ENCODE measurements around the gene ANO5. TPM values are rescaled to one million over a fixed set of nuclear protein-coding genes. Genes with fewer than 3 reads are reported as not detected.

The ANO5 gene
- polyA plus RNA-seq, 1 experiment, result not detected

DNA sequence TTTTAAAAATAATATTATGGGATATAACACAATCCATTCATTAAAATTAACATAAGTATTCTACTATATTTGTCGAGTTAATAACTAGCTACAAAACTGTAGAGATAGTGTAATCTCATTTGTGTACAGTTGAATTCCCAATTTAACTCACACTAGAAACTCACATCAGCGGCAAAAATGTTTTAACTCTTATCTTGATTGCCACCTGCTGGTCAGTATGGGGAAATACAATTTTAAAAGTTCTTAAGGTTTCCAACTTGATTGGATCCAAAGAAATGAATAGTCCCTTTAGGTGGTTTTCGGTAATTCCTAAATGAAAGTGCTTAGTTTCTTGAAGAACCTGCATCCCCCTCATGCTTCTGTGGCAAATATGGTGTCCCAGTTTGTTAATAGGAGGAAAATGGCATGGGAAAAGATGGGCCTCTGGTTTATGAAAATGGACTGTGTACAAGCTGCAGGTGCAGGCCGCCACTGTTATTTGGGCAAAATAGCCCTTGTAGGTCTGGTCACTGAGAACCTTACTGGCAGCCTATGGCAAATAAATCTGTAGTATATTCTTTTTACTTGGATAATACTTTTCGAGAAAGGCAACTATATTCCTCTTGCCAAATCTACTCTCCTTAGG lies 111.6 kb downstream of the ANO5 start:
- peak; percentile 67 for TF ChIP-seq CTCF (IDR thresholded peaks at IDR 0.05; ENCODE audit: low read depth, low read length)
- H3K4me3 ChIP-seq (ENCODE audit: low read depth, low read length), result no peak overlapping the region
- no peak overlapping the region for H3K27ac ChIP-seq (ENCODE audit: low read depth, low read length)
- no peak for DNase-seq (ENCODE audit: low read depth, low spot score)
- H3K9me3 ChIP-seq (ENCODE audit: control insufficient read depth, insufficient read depth, low read length), result no peaks in the 10 kb centered on the region
- ChIA-PET POLR2A (no interaction called here), CTCF (interaction anchor here (0.8 to 2.8 kb wide), 5 partner anchors 32 to 1656 kb away, joined by 3 to 18 read pairs (median 5); no protein-coding TSS in a partner anchor)
- no peaks in the 10 kb centered on the region for H3K27me3 ChIP-seq (ENCODE audit: control insufficient read depth, insufficient read depth, low read length)

DNA sequence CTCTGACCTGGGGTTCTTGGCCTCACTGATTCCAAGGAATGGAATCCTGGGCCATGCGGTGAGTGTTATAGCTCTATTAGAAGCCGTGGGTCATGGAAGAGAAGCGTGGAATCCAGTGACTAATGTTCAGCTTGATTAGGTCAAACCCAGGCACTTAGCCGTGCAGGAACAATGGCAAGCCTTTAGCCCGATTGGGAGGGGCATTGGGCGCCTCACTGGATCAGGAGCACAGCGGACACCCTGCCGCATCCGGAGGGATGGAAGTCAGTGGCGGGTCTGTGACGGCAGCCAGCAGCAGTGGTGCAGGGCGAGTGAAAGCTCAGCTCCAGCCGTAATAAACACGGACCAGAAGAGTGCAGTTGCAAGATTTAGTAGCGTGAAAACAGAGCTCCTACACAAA lies 124.8 kb downstream of the ANO5 start:
- H3K27me3 ChIP-seq (ENCODE audit: control insufficient read depth, insufficient read depth, low read length), result no peaks in the 10 kb centered on the region
- no peaks in the 10 kb centered on the region; the same call in 1 of the 2 replicates for H3K9me3 ChIP-seq (ENCODE audit: control insufficient read depth, insufficient read depth, low read length)
- no peak for DNase-seq (ENCODE audit: low read depth, low spot score)
- H3K27ac ChIP-seq (ENCODE audit: low read depth, low read length), result no peak overlapping the region
- no peak overlapping the region for H3K4me3 ChIP-seq (ENCODE audit: low read depth, low read length)
- ChIA-PET POLR2A (no interaction called here), CTCF (no interaction called here)
- no peak for TF ChIP-seq CTCF (IDR thresholded peaks at IDR 0.05; ENCODE audit: low read depth, low read length)

DNA sequence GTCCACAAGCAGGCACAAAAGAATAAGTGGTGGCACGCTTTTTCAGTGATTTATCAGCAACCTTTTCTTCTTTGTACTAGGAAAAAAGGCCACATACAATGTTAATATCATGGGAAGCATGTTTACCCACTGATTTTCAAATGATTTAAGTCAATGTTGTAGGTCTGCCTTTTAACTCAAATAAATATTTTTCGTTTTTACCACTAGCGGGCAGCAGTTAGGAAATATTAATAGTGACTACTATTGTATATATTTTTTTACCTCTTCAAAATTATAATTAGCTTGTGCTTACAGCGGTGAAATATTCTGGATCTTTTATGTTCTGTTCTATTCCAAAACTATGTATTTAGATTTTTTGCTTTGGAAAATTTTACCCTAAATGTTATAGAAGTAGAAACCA lies 138.9 kb downstream of the ANO5 start:
- ChIA-PET CTCF (no interaction called here), POLR2A (no interaction called here)
- no peak for DNase-seq (ENCODE audit: low read depth, low spot score)
- H3K27me3 ChIP-seq (ENCODE audit: control insufficient read depth, insufficient read depth, low read length), result no peaks in the 10 kb centered on the region
- no peaks in the 10 kb centered on the region for H3K9me3 ChIP-seq (ENCODE audit: control insufficient read depth, insufficient read depth, low read length)
- no peak overlapping the region for H3K4me3 ChIP-seq (ENCODE audit: low read depth, low read length)
- no peak overlapping the region for H3K27ac ChIP-seq (ENCODE audit: low read depth, low read length)
- no peak for TF ChIP-seq CTCF (IDR thresholded peaks at IDR 0.05; ENCODE audit: low read depth, low read length)

Other genes starting within 250 kb of the ANO5 start
- not detected in 2 replicates for gene SLC17A6, start 145.3 kb downstream of the ANO5 start, polyA plus RNA-seq (2011; rRNA removed)

All from AG04450 (cell line).